ENCODE measurements around the gene SLFN13.

- TF ChIP-seq CTCF (conservative IDR thresholded peaks at IDR 0.05; ENCODE audit: low read length) = no peak
- no peak for TF ChIP-seq EZH2phosphoT487 (IDR thresholded peaks at IDR 0.05; ENCODE audit: borderline replicate concordance, low read depth, low read length)
Observed at GRCh38 chr17:35460354-35460851, 11.8 kb upstream of the SLFN13 start.
